HG03571 (cell line): ENCODE results near the gene ZNF556.
"Not testable (repeated sequence)": the region's sequence is repeated elsewhere in the genome, so short reads cannot be mapped to it uniquely, and the experiment has no call there.

Experiments
- ATAC-seq: cut with Tn5 transposase; IDR thresholded peaks from one replicate; pipeline ENCODE4 v1.9.1; 2021; ENCODE audit not compliant: unreplicated experiment

ZNF556 gene

GRCh38 chr19:2903326-2903725 is 36.2 kb downstream of the ZNF556 start:
- ATAC-seq: not testable (repeated sequence)

- no peak for ATAC-seq
Observed at GRCh38 chr19:2905918-2906519, 38.9 kb downstream of the ZNF556 start.

- ATAC-seq: no peak
Observed at GRCh38 chr19:2906631-2907195, 39.6 kb downstream of the ZNF556 start.

- ATAC-seq: no peak
Observed at GRCh38 chr19:2912306-2912705, 45.2 kb downstream of the ZNF556 start.

- no peak for ATAC-seq
Observed at GRCh38 chr19:2917275-2918184, 50.4 kb downstream of the ZNF556 start.

GRCh38 chr19:2922987-2923386 is 55.9 kb downstream of the ZNF556 start:
- no peak for ATAC-seq

GRCh38 chr19:2923510-2923909 is 56.4 kb downstream of the ZNF556 start:
- ATAC-seq: no peak

GRCh38 chr19:2926341-2927031 is 59.4 kb downstream of the ZNF556 start:
- ATAC-seq: no peak

GRCh38 chr19:2927032-2927430 is 59.9 kb downstream of the ZNF556 start:
- ATAC-seq: no peak
